ENCODE data around the gene CMTM8.

CMTM8 gene

GRCh38 chr3:32337505-32337904, 99.0 kb downstream of the CMTM8 start:
- no peak for DNase-seq (ENCODE audit: low spot score)

- peak; percentile 29 for DNase-seq (ENCODE audit: low spot score)
These were observed 101.6 kb downstream of the CMTM8 start for GRCh38 chr3:32340039-32340438.

- no peak for DNase-seq (ENCODE audit: low spot score)
These were observed 102.3 kb downstream of the CMTM8 start for GRCh38 chr3:32340611-32341365.

GRCh38 chr3:32347343-32348125, 109.1 kb downstream of the CMTM8 start:
- no peak for DNase-seq (ENCODE audit: low spot score)

GRCh38 chr3:32349184-32349583, 110.7 kb downstream of the CMTM8 start:
- DNase-seq (ENCODE audit: low spot score), result no peak

GRCh38 chr3:32352563-32352962, 114.1 kb downstream of the CMTM8 start:
- DNase-seq (ENCODE audit: low spot score), result no peak

- no peak for DNase-seq (ENCODE audit: low spot score)
These were observed 114.9 kb downstream of the CMTM8 start for GRCh38 chr3:32353351-32353750.

GRCh38 chr3:32354362-32354778, 115.9 kb downstream of the CMTM8 start:
- no peak for DNase-seq (ENCODE audit: low spot score)

GRCh38 chr3:32355751-32356291, 117.3 kb downstream of the CMTM8 start:
- DNase-seq (ENCODE audit: low spot score), result no peak

GRCh38 chr3:32359766-32360492, 121.4 kb downstream of the CMTM8 start:
- no peak for DNase-seq (ENCODE audit: low spot score)

GRCh38 chr3:32360493-32360827, 122.0 kb downstream of the CMTM8 start:
- DNase-seq (ENCODE audit: low spot score), result no peak

GRCh38 chr3:32366638-32367397, 128.3 kb downstream of the CMTM8 start:
- DNase-seq (ENCODE audit: low spot score), result no peak

GRCh38 chr3:32367442-32367841, 129.0 kb downstream of the CMTM8 start:
- DNase-seq (ENCODE audit: low spot score), result no peak

- no peak for DNase-seq (ENCODE audit: low spot score)
These were observed 133.2 kb downstream of the CMTM8 start for GRCh38 chr3:32371461-32372212.

GRCh38 chr3:32372213-32372490, 133.7 kb downstream of the CMTM8 start:
- no peak for DNase-seq (ENCODE audit: low spot score)

- no peak for DNase-seq (ENCODE audit: low spot score)
These were observed 134.8 kb downstream of the CMTM8 start for GRCh38 chr3:32373276-32373675.

- DNase-seq (ENCODE audit: low spot score), result no peak
These were observed 135.4 kb downstream of the CMTM8 start for GRCh38 chr3:32373844-32374243.

- peak; percentile 78 for DNase-seq (ENCODE audit: low spot score)
These were observed 136.5 kb downstream of the CMTM8 start for GRCh38 chr3:32374788-32375595.

- DNase-seq (ENCODE audit: low spot score), result no peak
These were observed 137.1 kb downstream of the CMTM8 start for GRCh38 chr3:32375596-32375930.

GRCh38 chr3:32376115-32376514, 137.6 kb downstream of the CMTM8 start:
- DNase-seq (ENCODE audit: low spot score), result no peak
